ENCODE data around the gene ZYG11A.
"Not testable (repeated sequence)": the region's sequence is repeated elsewhere in the genome, so short reads cannot be mapped to it uniquely, and the experiment has no call there.

ZYG11A gene

DNA sequence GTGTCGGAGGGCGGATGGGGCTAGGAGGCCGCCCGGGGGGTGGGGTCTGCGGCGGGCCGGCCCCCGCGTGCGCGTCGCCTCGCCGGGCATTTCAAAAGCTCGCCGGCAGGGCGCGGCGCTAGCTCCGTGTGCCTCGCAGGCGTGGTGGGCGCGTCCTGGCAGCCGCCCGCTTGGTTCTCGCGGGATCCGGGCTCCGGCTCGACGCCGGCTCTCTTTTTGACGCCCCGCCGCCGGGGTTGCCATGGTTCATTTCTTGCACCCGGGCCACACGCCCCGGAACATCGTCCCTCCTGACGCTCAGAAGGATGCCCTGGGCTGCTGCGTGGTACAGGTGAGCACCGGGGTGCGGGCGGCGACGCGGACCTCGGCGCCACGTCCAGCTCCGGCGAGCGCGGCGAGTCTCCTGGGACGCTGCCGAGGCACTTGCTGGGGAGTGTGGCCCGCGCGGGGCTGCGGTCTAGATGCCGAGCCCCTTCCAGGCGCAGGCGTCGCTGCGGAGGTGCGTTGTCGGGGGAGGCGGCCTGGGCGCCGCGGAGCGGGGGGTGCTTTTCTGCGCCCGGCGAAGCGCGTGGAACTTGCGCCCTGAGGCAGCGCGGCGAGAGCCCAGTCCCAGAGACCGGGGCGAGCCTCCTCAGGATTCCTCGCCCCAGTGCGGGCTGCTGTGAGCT lies at the start of gene ZYG11A:
Gene ZYG11A (plus strand): TSS at position 118 of the 668 bp plus-strand sequence. CDS start 124 bp downstream, at position 242.
- DNase-seq (ENCODE audit: low spot score), result no peak
- H3K27ac ChIP-seq, result no peak within 1 kb of the TSS
- TF ChIP-seq, protein P1, sequence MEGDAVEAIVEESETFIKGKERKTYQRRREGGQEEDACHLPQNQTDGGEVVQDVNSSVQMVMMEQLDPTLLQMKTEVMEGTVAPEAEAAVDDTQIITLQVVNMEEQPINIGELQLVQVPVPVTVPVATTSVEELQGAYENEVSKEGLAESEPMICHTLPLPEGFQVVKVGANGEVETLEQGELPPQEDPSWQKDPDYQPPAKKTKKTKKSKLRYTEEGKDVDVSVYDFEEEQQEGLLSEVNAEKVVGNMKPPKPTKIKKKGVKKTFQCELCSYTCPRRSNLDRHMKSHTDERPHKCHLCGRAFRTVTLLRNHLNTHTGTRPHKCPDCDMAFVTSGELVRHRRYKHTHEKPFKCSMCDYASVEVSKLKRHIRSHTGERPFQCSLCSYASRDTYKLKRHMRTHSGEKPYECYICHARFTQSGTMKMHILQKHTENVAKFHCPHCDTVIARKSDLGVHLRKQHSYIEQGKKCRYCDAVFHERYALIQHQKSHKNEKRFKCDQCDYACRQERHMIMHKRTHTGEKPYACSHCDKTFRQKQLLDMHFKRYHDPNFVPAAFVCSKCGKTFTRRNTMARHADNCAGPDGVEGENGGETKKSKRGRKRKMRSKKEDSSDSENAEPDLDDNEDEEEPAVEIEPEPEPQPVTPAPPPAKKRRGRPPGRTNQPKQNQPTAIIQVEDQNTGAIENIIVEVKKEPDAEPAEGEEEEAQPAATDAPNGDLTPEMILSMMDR (IDR thresholded peaks at IDR 0.05), result no peak
- H3K4me3 ChIP-seq, result peak within 1 kb of the TSS; percentile 72

DNA sequence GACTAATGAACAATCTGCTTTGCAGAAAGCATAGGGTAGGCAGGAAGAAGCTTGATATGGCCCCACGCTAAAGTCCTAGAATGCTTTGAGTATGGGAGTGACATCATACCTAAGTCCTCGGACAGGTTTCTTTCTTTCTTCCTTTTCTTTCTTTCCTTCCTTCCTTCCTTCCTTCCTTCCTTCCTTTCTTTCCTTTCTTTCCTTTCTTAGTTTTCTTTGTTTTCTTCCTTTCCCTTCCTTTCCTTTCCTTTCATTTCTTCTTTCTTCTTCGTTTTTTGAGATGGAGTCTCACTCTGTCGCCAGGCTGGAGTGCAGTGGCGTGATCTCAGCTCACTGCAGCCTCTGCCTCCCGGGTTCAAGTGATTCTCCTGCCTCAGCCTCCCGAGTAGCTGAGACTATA lies 48.8 kb upstream of the ZYG11A start:
- H3K27ac ChIP-seq; H3K4me3 ChIP-seq; DNase-seq (ENCODE audit: low spot score): not testable (repeated sequence)

DNA sequence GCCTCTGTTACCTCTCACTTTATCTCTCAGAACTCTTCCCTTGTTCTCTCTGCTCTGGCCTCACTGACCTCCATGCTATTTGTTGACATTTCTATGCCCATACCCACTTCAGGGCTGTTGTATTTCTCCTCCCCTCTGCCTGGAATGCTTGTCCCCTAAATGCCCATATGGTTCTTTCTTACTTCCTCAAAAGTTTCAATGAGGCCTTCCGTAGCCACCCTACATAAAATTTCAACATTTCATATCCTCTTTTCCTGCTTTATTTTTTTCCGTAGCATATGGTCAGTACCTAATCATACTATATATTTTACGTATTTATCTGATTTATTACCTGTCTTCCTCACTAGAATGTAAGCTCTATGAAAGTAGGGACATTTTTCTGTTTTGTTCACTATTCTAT lies 47.1 kb upstream of the ZYG11A start:
- TF ChIP-seq, protein P1 (IDR thresholded peaks at IDR 0.05), result no peak
- no peak overlapping the region for H3K4me3 ChIP-seq
- no peak overlapping the region for H3K27ac ChIP-seq
- no peak for DNase-seq (ENCODE audit: low spot score)

DNA sequence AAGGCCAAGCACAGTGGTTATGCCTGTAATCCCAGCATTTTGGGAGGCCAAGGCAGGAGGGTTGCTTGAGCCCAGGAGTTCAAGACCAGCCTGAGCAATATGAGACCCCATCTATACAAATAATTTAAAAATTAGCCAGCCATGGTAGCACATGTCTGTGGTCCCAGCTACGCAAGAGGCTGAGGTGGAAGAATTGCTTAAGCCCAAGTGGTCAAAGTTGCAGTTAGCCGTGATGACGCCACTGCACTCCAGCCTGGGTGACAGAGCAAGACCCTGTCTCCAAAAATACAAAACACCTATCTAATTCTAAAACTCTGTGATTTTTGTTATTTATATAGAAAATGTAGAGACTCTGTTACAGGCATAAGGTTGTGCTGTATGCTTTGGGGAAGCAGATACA lies 44.2 kb upstream of the ZYG11A start:
- TF ChIP-seq, protein P1 (IDR thresholded peaks at IDR 0.05), result no peak
- Histone ChIP-seq H3K27ac (no peak overlapping the region), H3K4me3 (no peak overlapping the region)
- no peak for DNase-seq (ENCODE audit: low spot score)

DNA sequence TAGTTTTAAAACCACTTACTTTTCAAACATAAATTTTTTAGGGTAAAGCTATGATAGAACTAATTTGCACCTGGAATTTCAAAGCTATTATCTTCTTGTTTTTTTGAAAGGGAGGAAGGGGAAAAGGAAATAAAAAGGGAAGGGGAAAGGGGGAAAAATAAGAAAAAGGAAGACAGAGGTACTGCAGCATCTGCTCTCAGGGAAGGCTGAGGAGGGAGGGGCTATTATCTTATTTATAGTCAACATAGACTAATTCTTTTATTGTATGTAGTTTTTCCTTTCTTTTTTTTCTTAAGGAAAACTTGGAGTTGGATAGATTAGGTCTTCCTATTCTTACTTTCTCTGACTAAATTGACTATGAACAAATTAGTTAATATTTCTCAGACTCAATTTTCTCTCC lies 41.5 kb upstream of the ZYG11A start:
- Histone ChIP-seq H3K4me3 (no peak overlapping the region), H3K27ac (no peak overlapping the region)
- TF ChIP-seq, protein P1 (IDR thresholded peaks at IDR 0.05), result no peak
- DNase-seq (ENCODE audit: low spot score), result no peak

DNA sequence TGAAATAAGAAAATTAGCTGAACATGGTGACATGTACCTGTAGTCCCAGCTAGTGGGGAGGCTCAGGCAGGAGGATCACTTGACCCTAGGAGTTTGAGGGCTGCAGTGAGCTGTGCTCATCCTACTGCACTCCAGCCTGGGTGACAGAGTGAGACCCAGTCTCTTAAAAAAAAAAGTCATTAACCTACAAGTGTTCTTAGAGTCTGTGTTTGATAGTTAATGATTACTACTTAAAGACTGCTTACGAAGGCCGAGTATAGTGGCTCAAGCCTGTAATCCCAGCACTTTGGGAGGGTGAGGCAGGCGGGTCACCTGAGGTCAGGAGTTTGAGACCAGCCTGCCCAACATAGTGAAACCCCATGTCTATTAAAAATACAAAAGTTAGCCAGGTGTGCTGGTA lies 38.5 kb upstream of the ZYG11A start:
- not testable (repeated sequence) for H3K27ac ChIP-seq; H3K4me3 ChIP-seq; DNase-seq (ENCODE audit: low spot score)

DNA sequence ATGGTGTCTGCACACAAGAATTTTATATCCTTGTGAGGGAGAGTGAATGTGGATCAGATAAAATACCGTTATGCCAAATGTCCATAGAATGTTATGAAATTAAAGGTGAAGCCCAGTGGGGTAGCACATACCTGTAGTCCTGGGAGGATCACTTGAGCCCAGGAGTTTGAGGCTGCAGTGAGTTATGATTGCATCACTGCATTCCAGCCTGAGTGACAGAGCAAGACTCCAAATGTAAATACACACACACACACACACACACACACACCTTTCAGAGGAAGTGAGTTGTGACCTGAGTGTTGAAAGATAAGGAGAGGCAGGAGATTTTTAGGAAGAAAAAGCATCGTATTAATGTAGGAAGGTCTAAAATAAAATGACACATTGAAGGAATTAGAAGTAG lies 28.1 kb upstream of the ZYG11A start:
- no peak for DNase-seq (ENCODE audit: low spot score)
- Histone ChIP-seq H3K27ac (no peak overlapping the region), H3K4me3 (no peak overlapping the region)
- TF ChIP-seq, protein P1 (IDR thresholded peaks at IDR 0.05), result no peak

DNA sequence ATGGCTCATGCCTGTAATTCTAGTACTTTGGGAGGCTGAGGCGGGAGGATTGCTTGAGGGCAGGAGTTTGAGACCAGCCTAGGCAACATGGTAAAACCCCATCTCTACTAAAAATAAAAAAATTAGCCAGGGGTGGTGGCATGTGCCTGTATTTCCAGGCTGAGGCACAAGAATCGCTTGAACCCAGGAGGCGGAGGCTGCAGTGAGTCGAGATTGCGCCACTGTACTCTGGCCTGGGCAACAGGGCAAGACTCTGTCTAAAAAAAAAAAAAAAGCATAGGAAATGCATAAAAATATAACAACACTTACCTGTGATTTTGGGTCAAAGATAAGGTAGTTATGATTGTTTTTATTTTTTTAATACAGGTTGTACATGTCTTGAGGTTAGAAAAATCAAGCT lies 21.7 kb upstream of the ZYG11A start:
- H3K4me3 ChIP-seq; H3K27ac ChIP-seq; DNase-seq (ENCODE audit: low spot score): not testable (repeated sequence)

DNA sequence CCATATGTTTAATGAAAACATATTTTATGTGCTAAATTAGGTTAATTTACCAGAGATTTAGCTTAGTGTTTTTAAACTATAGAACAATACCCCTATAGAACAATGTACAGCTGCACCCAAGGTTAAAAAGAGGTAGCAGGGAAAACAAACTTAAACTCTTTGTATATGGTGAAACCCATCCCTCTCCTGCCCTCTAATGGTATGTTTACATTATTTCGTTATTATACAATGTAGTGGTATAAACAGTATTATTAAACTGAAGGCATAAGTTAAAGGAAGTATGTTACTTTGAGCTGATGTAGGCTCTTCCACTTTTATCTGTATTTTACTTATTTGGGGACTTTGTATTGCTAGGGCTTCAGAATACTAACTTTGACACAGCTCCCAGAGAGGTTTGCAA lies 16.7 kb upstream of the ZYG11A start:
- H3K4me3 ChIP-seq, result no peak overlapping the region
- H3K27ac ChIP-seq, result no peak overlapping the region
- TF ChIP-seq, protein P1 (IDR thresholded peaks at IDR 0.05), result no peak
- DNase-seq (ENCODE audit: low spot score), result no peak

Measured in coronary artery (tissue), 2 donors.